Mononuclear cell (primary cell): ENCODE measurements around the gene PRMT1. TPM values are rescaled to one million over a fixed set of nuclear protein-coding genes. Genes with fewer than 3 reads are reported as not detected.

Source experiments
- H3K27me3 ChIP-seq: 2 replicates; pipeline ENCODE4 v1.6.0; 2011; ENCODE audit warnings: low read length, control low read depth; ENCODE audit not compliant: insufficient read depth
- H3K4me1 ChIP-seq: 2 replicates; pipeline ENCODE4 v1.5.1; 2011; ENCODE audit warnings: mild to moderate bottlenecking, low read length, control low read depth; ENCODE audit not compliant: insufficient read depth
- H3K4me3 ChIP-seq: 2 replicates; pipeline ENCODE4 v1.5.1; 2011; ENCODE audit warnings: mild to moderate bottlenecking, low read length, moderate library complexity
- H3K9me3 ChIP-seq: 2 replicates; pipeline ENCODE4 v1.5.1; 2011; ENCODE audit warnings: low read depth, mild to moderate bottlenecking, control low read depth, low read length
- total RNA-seq: library from RNA; depleted of rRNA; stranded (reverse); fragments of >200 nt; gene quantifications from one replicate; pipeline ENCODE4 v1.2.3, GENCODE V29; 2012

PRMT1 gene
- total RNA-seq, 1 donor, result 51.1 TPM

GRCh38 chr19:49687566-49688316 is 10.7 kb downstream of the PRMT1 start:
- H3K27me3 ChIP-seq, result peaks cover 21% of the 10 kb centered on the region
- no peak overlapping the region for H3K4me3 ChIP-seq
- H3K9me3 ChIP-seq, result no peaks in the 10 kb centered on the region
- peaks cover 29% of the 10 kb centered on the region for H3K4me1 ChIP-seq

- H3K27me3 ChIP-seq, result peaks cover 21% of the 10 kb centered on the region
- H3K9me3 ChIP-seq, result no peaks in the 10 kb centered on the region
- no peak overlapping the region for H3K4me3 ChIP-seq
- peaks cover 29% of the 10 kb centered on the region for H3K4me1 ChIP-seq
Observed at GRCh38 chr19:49688531-49689132, 11.6 kb downstream of the PRMT1 start.

GRCh38 chr19:49689133-49690078 is 12.3 kb downstream of the PRMT1 start, which contains the start of gene ADM5:
Gene ADM5 (plus strand): TSS chr19:49689594. CDS start chr19:49689838, 244 bp downstream.
- no peak within 1 kb of the TSS for H3K4me3 ChIP-seq

GRCh38 chr19:49690079-49690655 is 13.1 kb downstream of the PRMT1 start:
- no peak overlapping the region for H3K4me3 ChIP-seq
- H3K9me3 ChIP-seq, result no peaks in the 10 kb centered on the region
- H3K4me1 ChIP-seq, result peaks cover 29% of the 10 kb centered on the region
- peaks cover 21% of the 10 kb centered on the region for H3K27me3 ChIP-seq

More at GRCh38 chr19:49689133-49690078, 12.3 kb downstream of the PRMT1 start, which contains the start of gene ADM5:
- H3K27me3 ChIP-seq, result peaks cover 21% of the 10 kb centered on the region
- H3K9me3 ChIP-seq, result no peaks in the 10 kb centered on the region
- peaks cover 29% of the 10 kb centered on the region for H3K4me1 ChIP-seq

- H3K27me3 ChIP-seq, result peaks cover 21% of the 10 kb centered on the region
- no peaks in the 10 kb centered on the region for H3K9me3 ChIP-seq
- peaks cover 29% of the 10 kb centered on the region for H3K4me1 ChIP-seq
- no peak within 1 kb of the TSS for H3K4me3 ChIP-seq
Observed at GRCh38 chr19:49690656-49691242, 13.7 kb downstream of the PRMT1 start, which contains the start of gene CPT1C. Gene CPT1C (plus strand): TSS chr19:49691116. CDS start chr19:49692253, 1,137 bp downstream.

GRCh38 chr19:49691243-49692146 is 14.4 kb downstream of the PRMT1 start:
- Histone ChIP-seq H3K4me1 (peaks cover 29% of the 10 kb centered on the region), H3K4me3 (no peak overlapping the region), H3K27me3 (peaks cover 21% of the 10 kb centered on the region), H3K9me3 (no peaks in the 10 kb centered on the region)

GRCh38 chr19:49692147-49692506 is 15.1 kb downstream of the PRMT1 start:
- peaks cover 21% of the 10 kb centered on the region for H3K27me3 ChIP-seq
- H3K4me1 ChIP-seq, result peaks cover 29% of the 10 kb centered on the region
- no peak overlapping the region for H3K4me3 ChIP-seq
- no peaks in the 10 kb centered on the region for H3K9me3 ChIP-seq

GRCh38 chr19:49696115-49696514 is 19.0 kb downstream of the PRMT1 start:
- peaks cover 6% of the 10 kb centered on the region for H3K27me3 ChIP-seq
- H3K4me1 ChIP-seq, result peaks cover 6% of the 10 kb centered on the region
- H3K4me3 ChIP-seq, result no peak overlapping the region
- no peaks in the 10 kb centered on the region for H3K9me3 ChIP-seq

GRCh38 chr19:49696865-49697264 is 19.8 kb downstream of the PRMT1 start:
- H3K4me1 ChIP-seq, result no peaks in the 10 kb centered on the region
- H3K9me3 ChIP-seq, result no peaks in the 10 kb centered on the region
- no peaks in the 10 kb centered on the region for H3K27me3 ChIP-seq
- H3K4me3 ChIP-seq, result no peak overlapping the region

- no peaks in the 10 kb centered on the region for H3K4me1 ChIP-seq
- no peaks in the 10 kb centered on the region for H3K27me3 ChIP-seq
- no peaks in the 10 kb centered on the region for H3K9me3 ChIP-seq
- no peak overlapping the region for H3K4me3 ChIP-seq
Observed at GRCh38 chr19:49699364-49699763, 22.3 kb downstream of the PRMT1 start.

GRCh38 chr19:49700563-49700962 is 23.5 kb downstream of the PRMT1 start:
- Histone ChIP-seq H3K9me3 (no peaks in the 10 kb centered on the region), H3K4me3 (no peak overlapping the region), H3K4me1 (no peaks in the 10 kb centered on the region), H3K27me3 (no peaks in the 10 kb centered on the region)

- Histone ChIP-seq H3K27me3 (no peaks in the 10 kb centered on the region), H3K4me3 (no peak overlapping the region), H3K9me3 (no peaks in the 10 kb centered on the region), H3K4me1 (no peaks in the 10 kb centered on the region)
Observed at GRCh38 chr19:49701271-49701786, 24.3 kb downstream of the PRMT1 start.

GRCh38 chr19:49704888-49705642 is 28.0 kb downstream of the PRMT1 start:
- no peaks in the 10 kb centered on the region for H3K9me3 ChIP-seq
- H3K4me1 ChIP-seq, result no peaks in the 10 kb centered on the region
- H3K27me3 ChIP-seq, result no peaks in the 10 kb centered on the region
- H3K4me3 ChIP-seq, result no peak overlapping the region
